ENCODE measurements around the gene SCAF1.

SCAF1 gene

GRCh38 chr19:49665351-49666119 lies 23.5 kb downstream of the SCAF1 start, which contains the start of the genes BCL2L12 and IRF3:
Gene BCL2L12 (plus strand): TSS chr19:49665933. CDS start chr19:49666693, 760 bp downstream.
Gene IRF3 (minus strand): TSS chr19:49665857. CDS start chr19:49664838, 1,019 bp downstream.
- peak; percentile 100 for DNase-seq

GRCh38 chr19:49666120-49666444 lies 24.1 kb downstream of the SCAF1 start:
- DNase-seq, result no peak

GRCh38 chr19:49667473-49667872 lies 25.5 kb downstream of the SCAF1 start:
- no peak for DNase-seq

- no peak for DNase-seq
Observed at GRCh38 chr19:49669516-49669915, 27.5 kb downstream of the SCAF1 start.

GRCh38 chr19:49672131-49672919 lies 30.3 kb downstream of the SCAF1 start:
- peak; percentile 90 for DNase-seq

- DNase-seq, result peak; percentile 72
Observed at GRCh38 chr19:49676136-49676783, 34.3 kb downstream of the SCAF1 start.

- DNase-seq, result peak; percentile 97
Observed at GRCh38 chr19:49676784-49677230, 34.8 kb downstream of the SCAF1 start.

GRCh38 chr19:49677231-49677900 lies 35.4 kb downstream of the SCAF1 start, which contains the start of gene PRMT1:
Gene PRMT1 (plus strand): TSS chr19:49677271. CDS start chr19:49677281, 10 bp downstream.
- DNase-seq, result peak; percentile 79

- DNase-seq, result peak; percentile 89
Observed at GRCh38 chr19:49677901-49678674, 36.1 kb downstream of the SCAF1 start.

GRCh38 chr19:49678985-49679770 lies 37.2 kb downstream of the SCAF1 start:
- DNase-seq, result no peak

- DNase-seq, result no peak
Observed at GRCh38 chr19:49679771-49680413, 37.9 kb downstream of the SCAF1 start.

- DNase-seq, result peak; percentile 100
Observed at GRCh38 chr19:49680421-49681351, 38.7 kb downstream of the SCAF1 start.

GRCh38 chr19:49681830-49682229 lies 39.8 kb downstream of the SCAF1 start:
- DNase-seq, result no peak

- DNase-seq, result no peak
Observed at GRCh38 chr19:49682274-49682673, 40.3 kb downstream of the SCAF1 start.

- no peak for DNase-seq
Observed at GRCh38 chr19:49683814-49684250, 41.8 kb downstream of the SCAF1 start.

- no peak for DNase-seq
Observed at GRCh38 chr19:49684251-49684982, 42.4 kb downstream of the SCAF1 start.

GRCh38 chr19:49684983-49685553 lies 43.1 kb downstream of the SCAF1 start:
- DNase-seq, result no peak

GRCh38 chr19:49685845-49686332 lies 43.9 kb downstream of the SCAF1 start:
- no peak for DNase-seq
